Measurements from ENCODE around the gene GREB1.

GREB1 gene

GRCh38 chr2:11539317-11540147 lies 5.7 kb downstream of the GREB1 start:
- no peak for DNase-seq

- DNase-seq = peak in 2 of 56 donors; percentile 16 to 32
Observed at GRCh38 chr2:11540148-11540995, 6.5 kb downstream of the GREB1 start.

- DNase-seq = no peak
Observed at GRCh38 chr2:11540996-11541692, 7.3 kb downstream of the GREB1 start.

- no peak for DNase-seq
Observed at GRCh38 chr2:11541693-11542274, 7.9 kb downstream of the GREB1 start.

GRCh38 chr2:11542275-11542819 lies 8.5 kb downstream of the GREB1 start:
- no peak for DNase-seq

GRCh38 chr2:11543337-11544216 lies 9.7 kb downstream of the GREB1 start:
- no peak for DNase-seq

GRCh38 chr2:11546072-11546471 lies 12.2 kb downstream of the GREB1 start:
- no peak for DNase-seq

- no peak for DNase-seq
Observed at GRCh38 chr2:11547912-11548497, 14.2 kb downstream of the GREB1 start.

GRCh38 chr2:11550302-11550701 lies 16.5 kb downstream of the GREB1 start:
- no peak for DNase-seq

GRCh38 chr2:11550901-11551568 lies 17.2 kb downstream of the GREB1 start:
- DNase-seq = no peak

GRCh38 chr2:11551569-11552259 lies 17.9 kb downstream of the GREB1 start:
- DNase-seq = no peak

GRCh38 chr2:11552260-11552638 lies 18.4 kb downstream of the GREB1 start:
- no peak for DNase-seq

- DNase-seq = no peak
Observed at GRCh38 chr2:11553661-11554398, 20.0 kb downstream of the GREB1 start.

- DNase-seq = no peak
Observed at GRCh38 chr2:11554399-11554716, 20.5 kb downstream of the GREB1 start.

GRCh38 chr2:11556101-11556806 lies 22.4 kb downstream of the GREB1 start:
- no peak for DNase-seq

GRCh38 chr2:11558214-11558886 lies 24.5 kb downstream of the GREB1 start:
- DNase-seq = no peak
